Measurements from ENCODE around the gene ZNF782. TPM values are rescaled to one million over a fixed set of nuclear protein-coding genes. Genes with fewer than 3 reads are reported as not detected.
"Not testable (repeated sequence)": the region's sequence is repeated elsewhere in the genome, so short reads cannot be mapped to it uniquely, and the experiment has no call there.

ZNF782 gene
- total RNA-seq, 5 donors from 2014 or later (not counting 1 experiment from before 2014, with no cell fraction given) = 8.8 to 16.2 (median 9.5) TPM

DNA sequence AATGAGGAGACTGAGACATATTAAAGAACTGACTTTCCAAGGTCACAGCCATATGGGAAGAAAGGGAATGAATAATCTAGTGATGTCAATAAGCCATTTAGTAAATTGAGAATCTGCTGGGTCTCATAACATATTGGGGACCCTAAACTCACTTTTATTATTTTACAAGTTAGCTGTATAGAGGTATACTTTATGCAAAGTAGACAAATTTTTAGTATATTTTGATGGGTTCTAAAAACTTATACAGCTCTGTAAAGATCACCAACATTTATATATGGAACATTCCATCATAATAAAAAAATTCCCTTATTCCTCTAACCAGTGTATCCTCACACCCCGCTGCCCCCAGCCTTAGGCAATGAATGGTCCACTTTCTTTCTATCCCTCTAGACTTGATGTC lies 40.7 kb downstream of the ZNF782 start:
- no peaks in the 10 kb centered on the region for H3K36me3 ChIP-seq (ENCODE audit: control insufficient read depth in 2 of 2, extremely low read depth in 1 of 2, insufficient read depth in 1 of 2, low read length in 1 of 2)
- H3K4me1 Mint-ChIP-seq = no peaks in the 10 kb centered on the region
- POLR2A ChIA-PET = interaction anchor here in 1 of 2 donors (0.6 kb wide), 1 partner anchor 15 kb away, joined by 3 read pairs; no protein-coding TSS in a partner anchor
- H3K9me3 ChIP-seq = peaks cover 21% of the 10 kb centered on the region
- ATAC-seq (replicated peaks in 1 of 4) (no peak), DNase-seq (no peak)
- CTCF ChIA-PET = no interaction called here
- no peaks in the 10 kb centered on the region for H3K4me1 ChIP-seq (ENCODE audit: control insufficient read depth in 1 of 2, extremely low read depth in 1 of 2, insufficient read depth in 2 of 2, low read length in 2 of 2)
- H3K27me3 Mint-ChIP-seq = no peaks in the 10 kb centered on the region
- H3K27me3 ChIP-seq (replicated peaks in 1 of 2; ENCODE audit: control insufficient read depth in 2 of 2, extremely low read depth in 1 of 2, insufficient read depth in 2 of 2, low read length in 1 of 2) = no peaks in the 10 kb centered on the region
- no peak overlapping the region for H3K27ac ChIP-seq (ENCODE audit: low read length)
- H3K27ac Mint-ChIP-seq = no peak overlapping the region
- peaks cover 17 to 85% (median 68%) of the 10 kb centered on the region in 3 donors for H3K9me3 Mint-ChIP-seq
- WGBS (ENCODE audit: insufficient coverage) = no CpG with 5 or more reads among the region's 1 CpG
- H3K36me3 Mint-ChIP-seq = peaks cover 39% of the 10 kb centered on the region
- H3K4me3 ChIP-seq (ENCODE audit: control insufficient read depth in 1 of 2, extremely low read depth in 1 of 2, low read length in 1 of 2) = no peak overlapping the region
- H3K4me3 Mint-ChIP-seq = no peak overlapping the region

GRCh38 chr9:96798959-96799358 lies 55.4 kb downstream of the ZNF782 start:
- H3K27ac Mint-ChIP-seq; CTCF ChIA-PET; H3K4me3 ChIP-seq (ENCODE audit: control insufficient read depth in 1 of 2, extremely low read depth in 1 of 2, low read length in 1 of 2); H3K27ac ChIP-seq (ENCODE audit: low read length); DNase-seq; H3K27me3 ChIP-seq (replicated peaks in 1 of 2; ENCODE audit: control insufficient read depth in 2 of 2, extremely low read depth in 1 of 2, insufficient read depth in 2 of 2, low read length in 1 of 2); POLR2A ChIA-PET; H3K27me3 Mint-ChIP-seq; H3K4me3 Mint-ChIP-seq; H3K4me1 Mint-ChIP-seq; H3K9me3 ChIP-seq; H3K36me3 ChIP-seq (ENCODE audit: control insufficient read depth in 2 of 2, extremely low read depth in 1 of 2, insufficient read depth in 1 of 2, low read length in 1 of 2); ATAC-seq (replicated peaks in 1 of 4); H3K4me1 ChIP-seq (ENCODE audit: control insufficient read depth in 1 of 2, extremely low read depth in 1 of 2, insufficient read depth in 2 of 2, low read length in 2 of 2): not testable (repeated sequence)
- Mint-ChIP-seq H3K36me3 (peaks cover 68% of the 10 kb centered on the region), H3K9me3 (peaks cover 12 to 34% (median 18%) of the 10 kb centered on the region in 3 donors)
- no CpG with 5 or more reads among the region's 2 CpGs for WGBS (ENCODE audit: insufficient coverage)

DNA sequence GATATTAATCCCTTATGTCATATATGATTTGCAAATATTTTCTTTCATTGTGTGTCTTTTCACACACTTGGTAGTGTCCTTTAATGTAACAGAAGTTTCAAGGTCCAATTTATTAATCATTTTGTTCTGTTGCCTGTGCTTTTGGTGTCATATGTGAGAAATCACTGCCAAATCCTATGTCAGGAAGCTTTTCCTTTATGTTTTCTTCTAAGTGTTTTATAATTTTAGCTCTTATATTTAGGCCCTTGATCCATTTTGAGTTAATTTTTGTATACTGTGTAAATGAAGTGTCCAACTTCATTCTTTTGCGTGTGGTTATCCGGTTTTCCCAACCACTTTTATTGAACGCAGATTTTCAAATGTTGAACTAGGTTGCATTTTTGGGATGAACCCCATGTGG lies 70.3 kb downstream of the ZNF782 start:
- Histone ChIP-seq H3K9me3 (peaks cover 2% of the 10 kb centered on the region), H3K36me3 (ENCODE audit: control insufficient read depth in 2 of 2, extremely low read depth in 1 of 2, insufficient read depth in 1 of 2, low read length in 1 of 2) (no peaks in the 10 kb centered on the region), H3K4me3 (ENCODE audit: control insufficient read depth in 1 of 2, extremely low read depth in 1 of 2, low read length in 1 of 2) (no peak overlapping the region), H3K27me3 (replicated peaks in 1 of 2; ENCODE audit: control insufficient read depth in 2 of 2, extremely low read depth in 1 of 2, insufficient read depth in 2 of 2, low read length in 1 of 2) (no peaks in the 10 kb centered on the region), H3K27ac (ENCODE audit: low read length) (no peak overlapping the region), H3K4me1 (ENCODE audit: control insufficient read depth in 1 of 2, extremely low read depth in 1 of 2, insufficient read depth in 2 of 2, low read length in 2 of 2) (peaks cover 0 to 1% of the 10 kb centered on the region in 2 experiments)
- Mint-ChIP-seq H3K36me3 (peaks cover 40% of the 10 kb centered on the region), H3K27me3 (no peaks in the 10 kb centered on the region), H3K4me3 (no peak overlapping the region), H3K4me1 (peaks cover 11 to 15% (median 12%) of the 10 kb centered on the region in 3 donors), H3K9me3 (peaks cover 24 to 47% (median 30%) of the 10 kb centered on the region in 3 donors), H3K27ac (no peak overlapping the region)
- DNase-seq (no peak), ATAC-seq (replicated peaks in 1 of 4) (no peak)
- ChIA-PET CTCF (no interaction called here), POLR2A (no interaction called here)
- no CpG with 5 or more reads among the region's 3 CpGs for WGBS (ENCODE audit: insufficient coverage)

- CTCF ChIA-PET = interaction anchor here in 1 of 2 donors (0.7 kb wide), 1 partner anchor 28 kb away, joined by 3 read pairs; no protein-coding TSS in a partner anchor
- peaks cover 5 to 7% of the 10 kb centered on the region in 2 experiments for H3K4me1 ChIP-seq (ENCODE audit: control insufficient read depth in 1 of 2, extremely low read depth in 1 of 2, insufficient read depth in 2 of 2, low read length in 2 of 2)
- Mint-ChIP-seq H3K36me3 (peaks cover 28% of the 10 kb centered on the region), H3K4me1 (peaks cover 20 to 24% (median 23%) of the 10 kb centered on the region in 3 donors), H3K9me3 (peaks cover 14 to 34% (median 19%) of the 10 kb centered on the region in 3 donors), H3K27ac (no peak overlapping the region), H3K27me3 (no peaks in the 10 kb centered on the region), H3K4me3 (no peak overlapping the region)
- no peak overlapping the region for H3K27ac ChIP-seq (ENCODE audit: low read length)
- H3K36me3 ChIP-seq (ENCODE audit: control insufficient read depth in 2 of 2, extremely low read depth in 1 of 2, insufficient read depth in 1 of 2, low read length in 1 of 2) = no peaks in the 10 kb centered on the region
- no peak overlapping the region for H3K4me3 ChIP-seq (ENCODE audit: control insufficient read depth in 1 of 2, extremely low read depth in 1 of 2, low read length in 1 of 2)
- ATAC-seq (replicated peaks in 1 of 4) (no peak), DNase-seq (no peak)
- peaks cover 2% of the 10 kb centered on the region for H3K9me3 ChIP-seq
- H3K27me3 ChIP-seq (replicated peaks in 1 of 2; ENCODE audit: control insufficient read depth in 2 of 2, extremely low read depth in 1 of 2, insufficient read depth in 2 of 2, low read length in 1 of 2) = no peaks in the 10 kb centered on the region
- POLR2A ChIA-PET = no interaction called here
Measured at GRCh38 chr9:96782235-96782634, 72.1 kb downstream of the ZNF782 start.

DNA sequence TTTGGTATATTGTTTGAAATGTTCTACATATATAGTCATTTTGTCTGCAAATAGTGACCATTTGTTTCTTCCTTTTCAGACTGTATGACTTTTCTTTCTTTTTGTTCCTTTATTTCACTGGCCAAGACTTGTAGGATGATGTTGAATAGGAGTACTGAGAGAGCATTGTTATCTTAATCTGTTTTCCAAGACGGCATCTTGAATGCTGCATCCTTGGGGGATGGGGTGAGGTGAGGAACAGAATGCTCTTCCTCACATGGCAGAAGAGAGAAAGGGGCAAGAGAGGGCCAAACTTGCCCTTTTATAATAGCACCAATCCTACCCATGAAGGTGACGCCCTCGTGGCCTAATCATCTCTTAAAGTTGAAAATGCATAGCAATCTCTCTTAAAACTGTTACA lies 72.8 kb downstream of the ZNF782 start:
- H3K4me3 Mint-ChIP-seq = no peak overlapping the region
- H3K27ac Mint-ChIP-seq = no peak overlapping the region
- peaks cover 2% of the 10 kb centered on the region for H3K9me3 ChIP-seq
- DNase-seq (no peak), ATAC-seq (replicated peaks in 1 of 4) (no peak)
- H3K4me3 ChIP-seq (ENCODE audit: control insufficient read depth in 1 of 2, extremely low read depth in 1 of 2, low read length in 1 of 2) = no peak overlapping the region
- POLR2A ChIA-PET = no interaction called here
- H3K27ac ChIP-seq (ENCODE audit: low read length) = no peak overlapping the region
- no CpG with 5 or more reads among the region's 3 CpGs for WGBS (ENCODE audit: insufficient coverage)
- H3K27me3 Mint-ChIP-seq = no peaks in the 10 kb centered on the region
- H3K9me3 Mint-ChIP-seq = peaks cover 14 to 30% (median 19%) of the 10 kb centered on the region in 3 donors
- no peaks in the 10 kb centered on the region for H3K27me3 ChIP-seq (replicated peaks in 1 of 2; ENCODE audit: control insufficient read depth in 2 of 2, extremely low read depth in 1 of 2, insufficient read depth in 2 of 2, low read length in 1 of 2)
- H3K4me1 ChIP-seq (ENCODE audit: control insufficient read depth in 1 of 2, extremely low read depth in 1 of 2, insufficient read depth in 2 of 2, low read length in 2 of 2) = peaks cover 10 to 11% of the 10 kb centered on the region in 2 experiments
- CTCF ChIA-PET = no interaction called here
- H3K36me3 Mint-ChIP-seq = peaks cover 24% of the 10 kb centered on the region
- H3K36me3 ChIP-seq (ENCODE audit: control insufficient read depth in 2 of 2, extremely low read depth in 1 of 2, insufficient read depth in 1 of 2, low read length in 1 of 2) = no peaks in the 10 kb centered on the region
- peaks cover 27 to 30% (median 30%) of the 10 kb centered on the region in 3 donors for H3K4me1 Mint-ChIP-seq

GRCh38 chr9:96779089-96779488 lies 75.2 kb downstream of the ZNF782 start:
- peaks cover 30 to 40% (median 35%) of the 10 kb centered on the region in 3 donors for H3K4me1 Mint-ChIP-seq
- peaks cover 12 to 16% of the 10 kb centered on the region in 2 donors for H3K36me3 ChIP-seq (ENCODE audit: control insufficient read depth in 2 of 2, extremely low read depth in 1 of 2, insufficient read depth in 1 of 2, low read length in 1 of 2)
- H3K27ac ChIP-seq (ENCODE audit: low read length) = no peak overlapping the region
- WGBS (ENCODE audit: insufficient coverage) = no CpG with 5 or more reads among the region's 2 CpGs
- H3K27me3 ChIP-seq (replicated peaks in 1 of 2; ENCODE audit: control insufficient read depth in 2 of 2, extremely low read depth in 1 of 2, insufficient read depth in 2 of 2, low read length in 1 of 2) = no peaks in the 10 kb centered on the region
- H3K4me3 Mint-ChIP-seq = peak overlapping the region; percentile 98 to 100 (median 100)
- no peaks in the 10 kb centered on the region for H3K27me3 Mint-ChIP-seq
- peak overlapping the region; percentile 24 to 48 for H3K27ac Mint-ChIP-seq
- DNase-seq (no peak), ATAC-seq (replicated peaks in 1 of 4) (no peak)
- POLR2A ChIA-PET = no interaction called here
- CTCF ChIA-PET = interaction anchor here (0.7 to 0.9 kb wide), 3 partner anchors 78 to 977 kb away, joined by 3 read pairs; no protein-coding TSS in a partner anchor
- H3K9me3 ChIP-seq = no peaks in the 10 kb centered on the region
- H3K9me3 Mint-ChIP-seq = peaks cover 11 to 22% (median 15%) of the 10 kb centered on the region in 3 donors
- peak overlapping the region in 1 of 2 donors; percentile 78 for H3K4me3 ChIP-seq (ENCODE audit: control insufficient read depth in 1 of 2, extremely low read depth in 1 of 2, low read length in 1 of 2)
- peaks cover 10 to 11% of the 10 kb centered on the region in 2 experiments for H3K4me1 ChIP-seq (ENCODE audit: control insufficient read depth in 1 of 2, extremely low read depth in 1 of 2, insufficient read depth in 2 of 2, low read length in 2 of 2)
- H3K36me3 Mint-ChIP-seq = peaks cover 21% of the 10 kb centered on the region

All from T-cell (primary cell).